T-helper 2 cell treated with Interferon-gamma antibody and Interleukin-4, amounts not matched to agents 5 μg/mL and 100 μg/mL, for 36 hours (primary cell): ENCODE measurements around the gene C1orf105.
A peak's percentile ranks its signal among the peaks of the same experiment; 100 is the strongest.
"Not testable (repeated sequence)": the region's sequence is repeated elsewhere in the genome, so short reads cannot be mapped to it uniquely, and the experiment has no call there.

Experiments used
- DNase-seq: peaks from one replicate; pipeline ENCODE4 v3.0.0; 2021; ENCODE audit warnings: low spot score
- H3K27ac Mint-ChIP-seq: one replicate; pipeline ENCODE4 v1.8.0; 2021; ENCODE audit warnings: mild to moderate bottlenecking, mixed read lengths
- H3K27me3 Mint-ChIP-seq: one replicate; pipeline ENCODE4 v1.8.0; 2021; ENCODE audit warnings: low read depth, mixed read lengths
- H3K36me3 Mint-ChIP-seq: one replicate; pipeline ENCODE4 v1.8.0; 2021; ENCODE audit warnings: low read depth, mixed read lengths
- H3K4me1 Mint-ChIP-seq: one replicate; pipeline ENCODE4 v1.8.0; 2021; ENCODE audit warnings: low read depth, mixed read lengths
- H3K4me3 Mint-ChIP-seq: one replicate; pipeline ENCODE4 v1.8.0; 2022; ENCODE audit warnings: mild to moderate bottlenecking, moderate library complexity, mixed read lengths
- H3K9me3 Mint-ChIP-seq: one replicate; pipeline ENCODE4 v1.8.0; 2021; ENCODE audit warnings: mixed read lengths

The C1orf105 gene

DNA sequence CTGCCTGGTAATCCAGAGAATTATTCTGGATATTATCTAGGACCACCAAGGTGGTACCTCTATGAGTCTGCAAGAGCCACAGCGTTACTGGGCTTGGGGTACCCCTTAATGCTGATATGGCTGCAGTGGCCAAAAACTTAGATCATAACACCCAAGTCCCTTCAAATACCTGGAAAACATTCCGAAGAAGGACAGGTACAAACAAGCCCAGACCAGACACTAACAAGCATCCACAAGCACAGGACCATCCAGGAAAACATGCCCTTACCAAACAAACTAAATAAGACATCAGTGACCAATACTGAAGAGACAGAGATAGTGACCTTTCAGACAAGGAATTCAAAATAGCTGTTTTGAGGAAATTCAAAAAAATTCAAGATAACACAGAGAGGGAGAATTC, 2.9 kb downstream of the C1orf105 start:
- Mint-ChIP-seq H3K27ac (no peak overlapping the region), H3K4me1 (peaks cover 2% of the 10 kb centered on the region), H3K36me3 (no peaks in the 10 kb centered on the region), H3K27me3 (peaks cover 6% of the 10 kb centered on the region), H3K9me3 (no peaks in the 10 kb centered on the region), H3K4me3 (no peak overlapping the region)
- no peak for DNase-seq

DNA sequence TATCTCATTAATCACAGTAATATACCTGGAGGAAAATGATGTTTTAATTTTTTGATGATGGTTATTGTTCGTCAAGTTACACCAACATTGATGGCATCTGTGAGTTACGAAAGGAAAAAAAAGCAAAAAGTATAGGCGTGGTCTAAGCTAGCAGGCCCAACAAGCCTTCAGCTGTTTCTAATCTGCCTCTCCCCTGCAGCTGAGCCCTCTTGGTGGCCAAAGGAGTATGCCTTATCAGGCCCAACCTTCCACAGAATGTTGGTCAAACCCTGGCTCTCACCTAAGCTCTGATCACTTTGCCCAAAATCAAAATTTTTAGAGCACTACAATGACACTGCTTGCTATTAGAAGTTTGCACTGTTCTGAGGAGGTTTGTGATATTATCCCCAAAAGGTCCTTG, 4.9 kb downstream of the C1orf105 start:
- Mint-ChIP-seq H3K27ac (no peak overlapping the region), H3K4me1 (peaks cover 9% of the 10 kb centered on the region), H3K27me3 (peaks cover 2% of the 10 kb centered on the region)

DNA sequence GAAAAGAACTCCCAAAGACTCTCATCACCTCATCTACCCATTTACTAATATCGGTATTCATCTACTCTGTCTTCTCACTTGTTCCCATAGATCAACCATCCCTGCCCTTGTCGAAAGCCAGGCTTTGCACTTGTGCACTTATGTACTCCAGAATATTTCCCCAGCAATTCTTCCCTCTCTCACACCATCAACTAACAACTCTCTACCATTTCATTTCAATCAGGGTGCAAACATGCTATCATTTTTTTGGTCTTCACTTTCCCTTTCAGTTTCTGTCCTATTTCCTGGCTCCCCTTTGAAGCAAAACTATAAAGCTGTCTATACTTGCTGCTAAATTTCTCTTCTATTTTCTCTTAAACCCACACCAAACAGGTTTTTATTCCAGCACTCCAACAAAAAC, 6.7 kb downstream of the C1orf105 start:
- H3K4me1 Mint-ChIP-seq = peaks cover 14% of the 10 kb centered on the region
- no peaks in the 10 kb centered on the region for H3K36me3 Mint-ChIP-seq
- H3K9me3 Mint-ChIP-seq = no peaks in the 10 kb centered on the region
- H3K27me3 Mint-ChIP-seq = no peaks in the 10 kb centered on the region
- no peak for DNase-seq
- H3K4me3 Mint-ChIP-seq = no peak overlapping the region
- no peak overlapping the region for H3K27ac Mint-ChIP-seq

More for the DNA sequence above, 4.9 kb downstream of the C1orf105 start:
- Mint-ChIP-seq H3K4me3 (no peak overlapping the region), H3K36me3 (no peaks in the 10 kb centered on the region), H3K9me3 (no peaks in the 10 kb centered on the region)
- no peak for DNase-seq

DNA sequence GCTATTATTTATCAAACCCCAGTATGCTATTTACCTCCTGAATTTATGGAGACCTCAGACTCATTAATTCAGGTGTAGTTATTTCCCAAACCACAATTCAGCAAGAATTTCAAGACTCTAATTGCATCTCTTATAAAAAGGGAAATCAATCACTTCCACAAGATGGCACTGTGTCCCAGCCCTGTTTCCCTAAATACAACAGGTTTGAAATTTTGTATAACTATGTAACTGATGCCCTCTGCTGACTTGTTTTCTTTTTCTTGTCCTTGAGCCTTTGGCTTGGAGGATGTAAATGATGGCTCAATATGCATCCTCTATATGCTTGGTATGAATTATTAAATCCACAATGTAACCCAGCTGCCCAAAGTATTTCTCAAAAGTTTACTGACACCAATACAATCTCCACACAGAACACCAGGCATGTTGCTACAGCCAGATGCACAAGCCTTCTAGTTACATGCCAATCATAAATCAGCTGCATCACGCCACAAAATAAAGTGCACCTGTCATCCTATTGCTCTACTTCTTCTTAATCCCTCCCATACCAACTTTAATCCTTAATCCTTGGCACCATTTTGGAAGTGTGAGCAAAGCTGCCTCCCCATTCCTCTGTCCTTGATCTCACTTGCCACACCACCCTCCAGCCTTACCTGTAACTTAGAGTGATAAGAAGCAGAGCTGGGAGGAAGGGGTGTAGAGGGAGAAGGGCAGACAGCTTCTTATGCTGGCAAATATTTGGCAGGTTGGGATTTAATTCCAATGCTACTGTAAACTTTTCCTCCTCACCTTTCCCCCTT, 9.0 kb downstream of the C1orf105 start:
- no peak overlapping the region for H3K27ac Mint-ChIP-seq
- peaks cover 2% of the 10 kb centered on the region for H3K36me3 Mint-ChIP-seq
- H3K4me1 Mint-ChIP-seq = peaks cover 22% of the 10 kb centered on the region
- peak; percentile 22 for DNase-seq
- no peaks in the 10 kb centered on the region for H3K27me3 Mint-ChIP-seq
- no peak overlapping the region for H3K4me3 Mint-ChIP-seq
- no peaks in the 10 kb centered on the region for H3K9me3 Mint-ChIP-seq

DNA sequence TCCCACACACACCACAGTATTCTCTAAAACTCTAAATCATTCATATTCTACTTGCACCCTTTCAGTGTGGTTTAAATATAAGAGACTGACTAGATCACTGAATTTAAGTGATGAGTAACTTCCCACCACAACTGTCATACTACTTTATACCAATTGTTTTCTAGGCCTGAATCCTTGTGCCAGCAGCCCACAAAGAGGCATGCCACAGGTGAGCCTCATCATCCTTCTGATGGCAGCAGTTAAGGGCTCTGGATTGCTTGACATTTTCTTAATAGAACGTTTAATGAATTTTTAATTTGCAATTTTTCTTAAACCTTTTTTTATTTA, 9.6 kb downstream of the C1orf105 start:
- Mint-ChIP-seq H3K27ac (no peak overlapping the region), H3K36me3 (peaks cover 2% of the 10 kb centered on the region), H3K4me1 (peaks cover 22% of the 10 kb centered on the region), H3K4me3 (no peak overlapping the region), H3K9me3 (no peaks in the 10 kb centered on the region), H3K27me3 (no peaks in the 10 kb centered on the region)
- DNase-seq = no peak

DNA sequence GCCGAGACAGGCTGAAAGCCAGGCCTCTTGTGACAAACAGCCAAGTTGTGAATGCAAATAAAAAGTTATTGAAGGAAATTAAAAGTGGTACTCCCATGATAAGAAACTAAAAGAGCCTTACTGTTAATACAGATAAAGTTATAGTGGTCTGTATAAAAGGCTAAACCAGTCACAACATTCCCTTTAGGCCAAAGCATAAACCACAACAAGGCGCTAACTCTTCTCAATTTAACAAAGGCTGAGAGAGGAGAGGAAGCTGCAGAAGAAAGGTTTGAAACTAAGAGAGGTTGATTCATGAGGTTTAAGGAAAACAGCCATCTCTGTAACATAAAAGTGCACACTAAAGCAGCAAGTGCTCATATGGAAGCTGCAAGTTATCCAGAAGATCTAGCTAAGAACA, 10.7 kb downstream of the C1orf105 start:
- Mint-ChIP-seq H3K9me3 (no peaks in the 10 kb centered on the region), H3K36me3 (peaks cover 8% of the 10 kb centered on the region), H3K4me3 (no peak overlapping the region), H3K27me3 (no peaks in the 10 kb centered on the region), H3K4me1 (peaks cover 22% of the 10 kb centered on the region), H3K27ac (no peak overlapping the region)
- no peak for DNase-seq

DNA sequence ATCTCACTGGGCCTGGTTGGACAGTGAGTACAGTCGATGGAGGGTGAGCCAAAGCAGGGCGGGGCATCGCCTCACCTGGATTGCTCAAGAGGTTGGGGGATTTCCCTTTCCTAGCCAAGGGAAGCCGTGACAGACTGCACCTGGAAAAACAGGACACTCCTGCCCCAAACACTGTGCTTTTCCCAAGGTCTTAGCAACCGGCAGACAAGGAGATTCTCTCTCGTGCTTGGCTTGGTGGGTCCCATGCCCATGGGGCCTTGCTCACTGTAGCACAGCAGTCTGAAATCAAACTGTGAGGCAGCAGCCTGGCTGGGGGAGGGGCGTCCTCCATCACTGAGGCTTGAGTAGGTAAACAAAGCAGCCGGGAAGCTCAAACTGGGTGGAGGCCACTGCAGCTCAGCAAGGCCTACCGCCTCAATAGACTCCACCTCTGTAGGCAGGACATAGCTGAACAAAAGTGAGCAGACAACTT, 11.3 kb downstream of the C1orf105 start:
- Mint-ChIP-seq H3K4me1 (peaks cover 22% of the 10 kb centered on the region), H3K27ac (no peak overlapping the region), H3K36me3 (peaks cover 8% of the 10 kb centered on the region), H3K4me3 (no peak overlapping the region), H3K27me3 (no peaks in the 10 kb centered on the region), H3K9me3 (no peaks in the 10 kb centered on the region)
- no peak for DNase-seq

DNA sequence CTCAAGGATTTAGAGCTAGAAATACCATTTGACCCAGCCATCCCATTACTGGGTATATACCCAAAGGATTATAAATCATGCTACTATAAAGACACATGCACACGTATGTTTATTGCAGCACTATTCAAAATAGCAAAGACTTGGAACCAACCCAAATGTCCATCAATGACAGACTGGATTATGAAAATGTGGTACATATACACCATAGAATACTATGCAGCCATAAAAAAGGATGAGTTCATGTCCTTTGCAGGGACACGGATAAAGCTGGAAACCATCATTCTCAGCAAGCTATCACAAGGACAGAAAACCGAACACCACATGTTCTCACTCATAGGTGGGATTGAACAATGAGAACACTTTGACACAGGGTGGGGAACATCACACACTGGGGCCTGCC, 16.7 kb downstream of the C1orf105 start:
- Mint-ChIP-seq H3K36me3 (peaks cover 32% of the 10 kb centered on the region), H3K4me1 (peaks cover 24% of the 10 kb centered on the region)
- not testable (repeated sequence) for H3K27ac Mint-ChIP-seq, H3K27me3 Mint-ChIP-seq, H3K9me3 Mint-ChIP-seq, DNase-seq, H3K4me3 Mint-ChIP-seq

DNA sequence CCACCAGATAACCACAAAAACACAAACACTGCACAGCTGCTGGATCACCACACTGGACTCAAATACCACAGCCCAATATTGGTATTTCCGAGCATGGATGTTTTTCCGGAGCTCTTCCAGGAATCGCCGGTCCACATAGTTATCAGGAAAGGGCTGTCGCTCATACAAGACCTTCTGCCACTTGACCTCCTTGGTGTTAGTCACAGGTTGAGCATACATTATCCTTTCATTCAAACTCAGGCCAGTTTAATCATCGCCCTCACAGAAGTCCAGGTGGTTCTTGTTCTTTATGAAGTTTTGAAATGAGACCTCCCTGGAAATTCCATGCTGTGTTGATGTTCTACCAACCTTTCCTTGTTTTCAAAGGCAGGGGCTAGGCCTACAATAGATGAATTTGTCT, 21.9 kb downstream of the C1orf105 start:
- Mint-ChIP-seq H3K27me3 (no peaks in the 10 kb centered on the region), H3K9me3 (no peaks in the 10 kb centered on the region), H3K27ac (no peak overlapping the region), H3K4me1 (peaks cover 26% of the 10 kb centered on the region), H3K36me3 (peaks cover 27% of the 10 kb centered on the region), H3K4me3 (peak overlapping the region; percentile 93)
- DNase-seq = no peak

DNA sequence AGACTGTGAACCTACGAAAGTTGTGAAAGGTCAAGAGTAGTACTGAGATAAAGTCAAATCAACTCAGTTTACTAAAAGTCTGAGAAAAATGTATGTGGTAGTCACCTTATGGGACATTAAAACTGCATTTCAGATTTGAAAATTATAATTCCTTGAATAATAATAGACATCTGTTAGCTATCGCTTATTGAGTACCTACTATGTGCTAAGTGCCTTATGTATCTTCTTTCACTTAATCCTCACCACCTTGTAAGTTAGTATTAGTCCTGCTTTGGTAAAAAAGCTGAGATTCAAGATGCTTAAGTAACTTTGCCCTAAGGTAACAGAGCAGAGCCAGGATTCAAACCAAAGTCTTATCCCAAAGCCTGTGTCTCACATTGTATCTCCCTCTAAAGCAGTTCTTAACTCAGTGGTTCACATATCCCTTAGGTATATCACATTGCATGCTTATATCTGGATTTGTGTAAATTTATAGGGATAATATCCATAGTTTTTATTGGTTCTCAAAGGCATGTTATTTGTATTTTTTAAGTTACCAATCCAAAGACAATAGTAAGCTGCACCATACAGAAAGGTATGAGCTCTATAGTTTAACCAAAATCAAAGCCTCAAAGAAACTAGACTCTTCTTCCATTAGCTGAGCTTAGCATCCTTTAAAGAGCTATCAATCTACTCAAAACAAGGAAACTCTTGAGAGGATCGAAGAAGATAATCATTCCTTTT, 22.5 kb downstream of the C1orf105 start:
- H3K4me3 Mint-ChIP-seq = peak overlapping the region; percentile 93
- no peak for DNase-seq
- H3K36me3 Mint-ChIP-seq = peaks cover 25% of the 10 kb centered on the region
- H3K4me1 Mint-ChIP-seq = peaks cover 26% of the 10 kb centered on the region
- H3K27me3 Mint-ChIP-seq = no peaks in the 10 kb centered on the region
- H3K9me3 Mint-ChIP-seq = no peaks in the 10 kb centered on the region
- H3K27ac Mint-ChIP-seq = peak overlapping the region; percentile 90

DNA sequence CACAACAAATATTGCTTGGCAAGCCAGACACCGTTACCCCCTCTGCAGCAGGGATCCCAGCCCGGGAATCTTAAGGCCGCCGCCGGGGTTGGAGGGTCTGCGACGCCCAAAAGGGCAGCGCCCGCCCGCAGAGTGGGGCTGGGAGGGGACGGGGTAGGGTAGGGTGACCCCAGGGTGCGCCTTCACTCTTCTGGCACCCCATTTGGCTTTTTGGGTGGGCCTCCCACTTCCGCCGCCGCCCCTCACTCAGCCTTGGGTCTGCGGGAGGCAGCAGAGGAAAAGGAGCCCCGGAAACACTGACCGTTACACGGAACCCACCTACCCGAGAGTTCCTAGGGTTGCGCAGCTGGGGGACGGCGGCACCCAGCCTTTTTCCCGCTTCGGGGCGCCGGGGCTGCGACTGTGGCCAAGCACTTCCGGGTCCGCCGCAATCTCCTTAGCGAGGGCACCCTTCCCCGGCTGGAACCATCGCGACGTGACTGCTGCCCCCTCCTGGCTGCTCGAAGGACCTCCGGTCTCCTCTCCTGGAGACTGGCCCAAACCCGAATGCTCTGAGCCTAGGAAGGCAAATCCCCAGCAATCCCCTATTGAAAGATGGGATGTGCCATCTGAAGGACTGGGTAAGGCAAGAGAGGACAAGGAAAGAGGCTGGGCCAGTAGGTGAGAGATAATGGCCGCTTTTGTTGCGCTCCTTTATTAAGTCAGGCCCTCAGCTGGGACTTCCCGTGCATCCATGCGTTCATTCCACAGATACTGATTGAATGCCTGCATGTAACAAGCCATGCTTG, 23.4 kb downstream of the C1orf105 start, which contains the start of gene PIGC:
Gene PIGC, minus strand, starts transcription at position 404 of the 788 bp plus-strand sequence. CDS start 1,447 bp downstream, outside the sequence.
- peaks cover 21% of the 10 kb centered on the region for H3K36me3 Mint-ChIP-seq
- DNase-seq = peak; percentile 86
- no peaks in the 10 kb centered on the region for H3K9me3 Mint-ChIP-seq
- H3K4me3 Mint-ChIP-seq = peak within 1 kb of the TSS; percentile 93
- no peaks in the 10 kb centered on the region for H3K27me3 Mint-ChIP-seq
- peak within 1 kb of the TSS; percentile 90 for H3K27ac Mint-ChIP-seq
- peaks cover 26% of the 10 kb centered on the region for H3K4me1 Mint-ChIP-seq

DNA sequence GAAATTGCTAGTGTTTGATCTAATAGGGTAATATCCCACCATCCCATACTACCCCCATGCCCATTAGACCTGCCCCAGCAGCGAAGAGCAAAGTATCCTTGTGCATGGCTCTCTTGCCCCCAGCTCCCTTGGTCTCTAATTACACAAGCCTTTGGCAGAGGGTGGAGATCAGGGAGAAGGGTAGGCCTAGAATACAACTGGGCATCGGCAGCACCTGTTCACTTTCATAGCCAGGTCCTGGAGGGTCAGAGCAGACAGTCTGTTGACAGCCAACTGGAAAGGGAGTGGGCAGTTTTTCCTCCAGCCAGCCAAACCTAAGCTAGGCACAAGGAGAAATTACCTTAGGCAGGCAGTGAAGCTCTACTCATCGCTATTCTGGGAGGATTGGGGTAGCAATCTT, 26.1 kb downstream of the C1orf105 start:
- H3K4me3 Mint-ChIP-seq = no peak overlapping the region
- no peaks in the 10 kb centered on the region for H3K9me3 Mint-ChIP-seq
- H3K27ac Mint-ChIP-seq = no peak overlapping the region
- peaks cover 36% of the 10 kb centered on the region for H3K4me1 Mint-ChIP-seq
- no peaks in the 10 kb centered on the region for H3K27me3 Mint-ChIP-seq
- DNase-seq = no peak
- peaks cover 11% of the 10 kb centered on the region for H3K36me3 Mint-ChIP-seq

DNA sequence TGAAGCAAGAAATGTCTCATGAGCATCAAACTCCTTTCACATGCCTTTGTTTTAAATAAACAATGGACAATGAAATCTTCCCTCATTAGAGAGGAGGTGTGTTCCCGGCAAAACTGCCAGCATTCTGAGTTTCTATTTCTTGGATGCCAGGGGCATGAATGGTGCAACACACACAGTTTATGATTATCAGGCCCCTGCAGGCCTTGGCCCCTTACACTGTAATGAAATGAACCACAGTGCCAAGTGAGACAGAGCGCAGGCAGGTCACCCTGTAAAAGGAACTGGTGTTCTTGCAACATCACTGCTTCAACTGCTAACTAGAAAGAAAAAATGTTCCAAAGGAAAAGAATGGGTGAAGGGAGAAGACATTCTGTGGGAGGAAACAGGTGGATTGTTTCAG, 27.2 kb downstream of the C1orf105 start:
- H3K36me3 Mint-ChIP-seq = peaks cover under 1% of the 10 kb centered on the region
- H3K27me3 Mint-ChIP-seq = no peaks in the 10 kb centered on the region
- DNase-seq = no peak
- no peak overlapping the region for H3K4me3 Mint-ChIP-seq
- peaks cover 29% of the 10 kb centered on the region for H3K4me1 Mint-ChIP-seq
- H3K9me3 Mint-ChIP-seq = no peaks in the 10 kb centered on the region
- H3K27ac Mint-ChIP-seq = no peak overlapping the region
